Ovary (tissue), 9 donors: ENCODE data around the gene ALX4. TPM values are rescaled to one million over a fixed set of nuclear protein-coding genes. Genes with fewer than 3 reads are reported as not detected.

Source experiments
- DNase-seq, 5 donors: peaks; one replicate each; pipeline ENCODE4 v3.0.0-alpha.2; 2019 to 2020
- H3K27ac ChIP-seq, 2 donors: fragments of 200-600 bp; one replicate each; pipeline versions ENCODE4 v1.5.1 to v1.8.0; 2019 to 2022
- H3K27me3 ChIP-seq: fragments of 200-600 bp; one replicate; pipeline ENCODE4 v1.8.0; 2022
- H3K36me3 ChIP-seq: fragments of 200-600 bp; sonication (generic); one replicate; pipeline ENCODE4 v1.5.1; 2019
- H3K4me1 ChIP-seq: one replicate; pipeline ENCODE4 v1.8.1; 2013; ENCODE audit warnings: mild to moderate bottlenecking, moderate library complexity; ENCODE audit not compliant: insufficient read depth
- H3K4me3 ChIP-seq: fragments of 200-600 bp; sonication (generic); one replicate; pipeline ENCODE4 v1.5.1; 2017
- H3K9me3 ChIP-seq, 2 donors: fragments of 200-600 bp in 1 of 2; sonication (generic) in 1 of 2; one replicate each; pipeline versions ENCODE4 v1.5.1 to v1.8.1; 2013 to 2019; ENCODE audit warnings: mild to moderate bottlenecking in 1 of 2, moderate library complexity in 1 of 2
- EP300 ChIP-seq: sonication (generic); formaldehyde crosslinking; IDR thresholded peaks from one replicate; pipeline ENCODE4 v1.6.1; 2017; ENCODE audit warnings: antibody characterized with exemption
- POLR2A ChIP-seq: fragments of 450-650 bp; IDR thresholded peaks from one replicate; pipeline ENCODE4 v1.6.1; 2017; ENCODE audit warnings: antibody characterized with exemption, mild to moderate bottlenecking, moderate library complexity
- WGBS, 3 donors: extraction: QIAGEN DNeasy Blood & Tissue Kit in 1 of 3; methylation state at CpG; one replicate each; pipeline versions ENCODE4 v1.1.5 to v1.1.7; 2013 to 2017; 5-methylcytosine and 5-hydroxymethylcytosine counted together
- intact Hi-C, 4 donors: fragments of 100-400 bp; cut with DNase I; formaldehyde crosslinking; loops; one replicate each; pipeline versions ENCODE4 v1.11.0 to v1.15.1; 2022 to 2023
- polyA plus RNA-seq, 2 donors: library from polyadenylated mRNA; stranded (reverse); fragments of 200-250 nt in 1 of 2; fragments of 350-450 nt in 1 of 2; fragmentation: Illumina TruSeq in 1 of 2; extraction: RNeasy Lipid Tissue Mini Kit (QIAGEN cat#74804) in 1 of 2; gene quantifications; one replicate each; pipeline ENCODE4 v1.2.3, GENCODE V29; 2013 to 2014
- total RNA-seq, 7 donors: library from RNA; depleted of rRNA in 2 of 7; stranded (reverse); fragments of >200 nt in 2 of 7; fragmentation: NEBNext Ultra II Directional in 3 of 7; extraction: Animal tissue kit (Norgen Biotek cat#: 25700) in 3 of 7; gene quantifications; one replicate each; pipeline versions ENCODE4 v1.1.0 to v1.2.4, GENCODE V29; 2016 to 2023
- TF ChIP-seq, protein P1 (sequence below), 3 donors: fragments of 450-650 bp in 2 of 3; fragments of 200-600 bp in 1 of 3; IDR thresholded peaks; one replicate each; pipeline versions ENCODE4 v1.5.1 to v1.8.0; 2016 to 2022; ENCODE audit warnings: antibody characterized with exemption in 3 of 3, mild to moderate bottlenecking in 1 of 3
- donor health status: DM: no; HTN: no; CAD: no; lungs with moderate emphysema.
- donor health status: DM: no; HTN: no; CAD: no.
- donor health status: Bipolar disorder and iron deficiency.
- donor health status: DM: yes; HTN: yes; CAD: no.
- donor health status: DM: no; HTN: no; CAD: no.
- donor health status: DM: yes; HTN: yes; CAD: no.

The ALX4 gene
- total and polyA plus RNA-seq, 9 donors = 0.01 to 0.18 (median 0.05) TPM; not detected in 4

DNA sequence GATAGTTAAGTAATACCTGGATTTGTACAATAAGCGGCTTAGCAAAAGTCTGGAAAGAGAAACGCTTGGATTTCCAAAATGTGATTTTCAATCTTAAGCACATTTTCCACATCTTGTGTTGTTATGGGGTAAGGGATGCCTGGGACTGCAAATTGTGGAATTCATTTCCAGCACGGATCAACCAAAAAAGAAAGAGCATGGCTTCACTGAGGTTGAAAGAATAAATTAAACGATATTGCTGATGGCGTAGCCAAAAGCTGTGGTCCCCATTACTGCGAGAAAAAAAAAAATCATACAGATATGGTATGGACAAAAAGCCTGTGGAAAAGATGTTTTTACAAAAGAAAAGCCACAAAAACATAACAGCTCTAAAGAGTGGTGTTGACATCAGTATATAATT is 26.0 kb upstream of the ALX4 start:
- 44 to 61% (median 49%) methylated on average over 6 of the region's 6 CpGs for WGBS, 3 donors
- H3K4me1 ChIP-seq = no peaks in the 10 kb centered on the region
- no peak overlapping the region for H3K27ac ChIP-seq
- DNase-seq = no peak
- no peak for TF ChIP-seq POLR2A
- no peak for TF ChIP-seq EP300
- TF ChIP-seq, protein P1, sequence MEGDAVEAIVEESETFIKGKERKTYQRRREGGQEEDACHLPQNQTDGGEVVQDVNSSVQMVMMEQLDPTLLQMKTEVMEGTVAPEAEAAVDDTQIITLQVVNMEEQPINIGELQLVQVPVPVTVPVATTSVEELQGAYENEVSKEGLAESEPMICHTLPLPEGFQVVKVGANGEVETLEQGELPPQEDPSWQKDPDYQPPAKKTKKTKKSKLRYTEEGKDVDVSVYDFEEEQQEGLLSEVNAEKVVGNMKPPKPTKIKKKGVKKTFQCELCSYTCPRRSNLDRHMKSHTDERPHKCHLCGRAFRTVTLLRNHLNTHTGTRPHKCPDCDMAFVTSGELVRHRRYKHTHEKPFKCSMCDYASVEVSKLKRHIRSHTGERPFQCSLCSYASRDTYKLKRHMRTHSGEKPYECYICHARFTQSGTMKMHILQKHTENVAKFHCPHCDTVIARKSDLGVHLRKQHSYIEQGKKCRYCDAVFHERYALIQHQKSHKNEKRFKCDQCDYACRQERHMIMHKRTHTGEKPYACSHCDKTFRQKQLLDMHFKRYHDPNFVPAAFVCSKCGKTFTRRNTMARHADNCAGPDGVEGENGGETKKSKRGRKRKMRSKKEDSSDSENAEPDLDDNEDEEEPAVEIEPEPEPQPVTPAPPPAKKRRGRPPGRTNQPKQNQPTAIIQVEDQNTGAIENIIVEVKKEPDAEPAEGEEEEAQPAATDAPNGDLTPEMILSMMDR (IDR thresholded peaks at IDR 0.05) = no peak
- H3K9me3 ChIP-seq = no peaks in the 10 kb centered on the region
- intact Hi-C loops = no loop called here
- no peaks in the 10 kb centered on the region for H3K27me3 ChIP-seq
- H3K36me3 ChIP-seq = no peaks in the 10 kb centered on the region
- no peak overlapping the region for H3K4me3 ChIP-seq

DNA sequence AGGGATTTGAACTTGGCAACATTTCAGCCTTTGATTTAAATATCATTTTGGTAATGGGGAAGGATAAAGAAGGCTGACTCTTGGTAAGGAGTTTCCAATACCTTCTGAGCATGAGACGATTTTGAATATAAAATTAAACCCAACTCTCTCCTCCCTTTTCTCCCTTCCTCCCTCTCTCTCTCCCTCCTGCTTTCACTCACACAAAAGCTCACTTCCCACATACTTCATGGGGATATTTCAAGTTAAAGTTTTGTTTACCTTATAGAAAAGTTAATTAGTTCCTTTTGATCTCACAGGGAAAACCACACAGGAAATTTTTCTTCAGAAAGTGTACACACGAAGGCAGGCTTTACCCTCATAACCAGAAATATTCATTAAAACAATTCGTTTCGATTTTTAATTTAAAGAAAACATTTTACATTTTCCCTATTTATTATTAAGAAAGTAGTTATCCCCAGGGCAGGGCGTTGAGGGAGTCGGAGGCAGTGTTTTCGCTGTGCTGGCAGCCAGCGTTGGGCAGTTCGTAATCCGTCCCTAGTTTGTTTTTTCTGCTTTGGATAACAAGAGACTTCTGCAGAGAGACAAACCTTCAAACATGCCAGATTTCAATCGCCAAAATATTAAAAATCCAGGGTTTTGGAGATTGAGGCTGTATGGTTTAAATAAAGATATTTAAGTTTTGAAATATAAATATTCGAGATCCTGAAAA is 25.3 kb upstream of the ALX4 start:
- intact Hi-C loops = no loop called here
- Histone ChIP-seq H3K4me1 (no peaks in the 10 kb centered on the region), H3K4me3 (no peak overlapping the region), H3K27ac (no peak overlapping the region), H3K27me3 (no peaks in the 10 kb centered on the region), H3K9me3 (no peaks in the 10 kb centered on the region), H3K36me3 (no peaks in the 10 kb centered on the region)
- TF ChIP-seq EP300 = no peak
- no peak for TF ChIP-seq POLR2A
- TF ChIP-seq, protein P1 (IDR thresholded peaks at IDR 0.05) = no peak
- WGBS, 3 donors = 18 to 28% (median 21%) methylated on average over 12 of the region's 12 CpGs
- DNase-seq = no peak

DNA sequence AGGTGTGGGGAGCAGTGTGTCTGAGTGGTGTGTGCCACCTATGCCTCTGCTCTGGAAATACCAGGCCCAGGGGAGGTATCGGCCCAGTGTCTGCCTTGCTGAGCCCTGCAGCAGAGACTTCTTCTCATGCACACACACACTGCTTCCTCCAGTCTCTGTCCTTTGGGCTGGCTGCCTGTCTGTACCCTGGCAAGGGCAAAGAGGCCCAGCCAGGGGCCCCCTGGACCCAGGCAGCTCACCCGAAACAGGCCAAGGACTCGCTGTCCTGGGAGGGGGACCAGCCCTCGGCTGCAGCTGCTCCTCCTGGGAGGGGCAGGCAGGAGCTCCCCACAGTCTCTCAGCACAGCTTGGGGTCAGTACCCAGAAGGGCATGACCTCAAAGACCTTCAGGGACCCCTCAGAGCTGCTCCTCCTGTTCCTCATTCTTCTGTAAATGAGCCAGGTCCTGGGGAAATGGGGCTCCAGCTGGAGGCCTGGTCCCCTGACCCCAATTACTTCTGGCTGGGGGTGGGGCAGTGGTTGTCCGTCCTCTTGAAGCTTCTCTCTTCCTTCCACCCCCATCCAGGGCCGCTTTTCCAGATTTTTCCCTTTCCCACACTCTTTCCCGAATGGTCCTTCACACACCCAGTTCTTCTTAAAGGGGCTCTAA is 24.5 kb upstream of the ALX4 start:
- TF ChIP-seq, protein P1 (IDR thresholded peaks at IDR 0.05) = no peak
- TF ChIP-seq EP300 (no peak), POLR2A (no peak)
- H3K27me3 ChIP-seq = no peaks in the 10 kb centered on the region
- intact Hi-C loops = no loop called here
- no peak overlapping the region for H3K4me3 ChIP-seq
- H3K36me3 ChIP-seq = no peaks in the 10 kb centered on the region
- DNase-seq = no peak
- H3K27ac ChIP-seq = no peak overlapping the region
- no peaks in the 10 kb centered on the region for H3K9me3 ChIP-seq
- 44 to 56% (median 51%) methylated on average over 7 of the region's 7 CpGs for WGBS, 3 donors
- H3K4me1 ChIP-seq = no peaks in the 10 kb centered on the region

DNA sequence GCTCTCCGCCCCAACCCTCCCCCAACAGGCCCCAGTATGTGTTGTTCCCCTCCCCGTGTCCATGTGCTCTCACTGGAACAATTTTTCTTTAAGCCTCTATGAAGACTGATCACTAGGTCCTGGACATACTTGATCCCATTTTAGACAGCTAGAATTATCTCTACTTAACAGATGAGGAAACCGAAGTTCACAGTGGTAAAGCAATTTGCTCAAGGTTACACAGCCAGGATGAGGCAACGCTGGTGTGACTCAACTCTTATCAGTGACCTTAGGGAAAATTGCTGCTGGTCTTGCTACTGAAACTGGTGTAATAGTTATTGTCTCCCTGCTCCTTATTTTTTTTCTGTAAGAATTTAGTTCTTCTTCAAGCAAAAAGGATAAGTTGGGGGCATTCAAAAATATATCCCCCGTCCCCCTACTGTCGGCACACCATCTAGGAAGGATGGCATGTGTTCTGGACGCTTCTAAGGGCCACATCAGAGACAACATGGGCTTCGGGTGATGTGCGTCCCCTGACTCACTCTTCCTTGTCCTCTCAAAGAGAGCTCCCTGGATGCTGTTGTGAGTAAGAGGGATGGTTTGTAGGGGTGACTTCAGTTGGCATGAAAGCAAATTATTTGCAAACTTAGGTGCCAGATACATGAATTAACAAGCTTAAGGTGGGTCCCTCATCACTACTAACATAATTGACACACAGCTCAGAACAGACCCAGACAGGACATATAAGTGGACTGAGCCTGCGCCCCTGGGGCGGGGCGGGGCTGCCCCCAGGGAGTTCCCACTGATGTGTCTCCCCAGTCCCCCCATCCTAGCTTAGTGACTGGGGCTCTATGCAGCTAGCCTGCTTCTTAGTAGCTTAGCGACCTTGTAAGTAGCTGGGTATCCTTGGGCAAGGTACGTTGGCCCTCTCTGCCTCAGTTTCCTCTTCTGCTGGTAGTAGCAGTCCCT is 23.6 kb upstream of the ALX4 start:
- TF ChIP-seq, protein P1 (IDR thresholded peaks at IDR 0.05) = no peak
- no peak for TF ChIP-seq EP300
- TF ChIP-seq POLR2A = no peak
- Histone ChIP-seq H3K27ac (no peak overlapping the region), H3K4me1 (no peaks in the 10 kb centered on the region), H3K9me3 (no peaks in the 10 kb centered on the region), H3K27me3 (no peaks in the 10 kb centered on the region), H3K36me3 (no peaks in the 10 kb centered on the region), H3K4me3 (no peak overlapping the region)
- 62 to 77% (median 70%) methylated on average over 14 of the region's 14 CpGs for WGBS, 3 donors
- intact Hi-C loops = no loop called here
- no peak for DNase-seq
